Esophagus muscularis mucosa (tissue), 4 donors: ENCODE data around the gene CDV3. TPM values are rescaled to one million over a fixed set of nuclear protein-coding genes. Genes with fewer than 3 reads are reported as not detected.

Source experiments
- DNase-seq: peaks from one replicate; pipeline ENCODE4 v3.0.0-alpha.2; 2017; ENCODE audit errors: extremely low spot score
- H3K27ac ChIP-seq, 4 donors: fragments of 200-600 bp; sonication (generic); replicated peaks in 1 of 4; 1 replicate in 3 of 4; 2 replicates in 1 of 4; pipeline ENCODE4 v1.5.1; 2016 to 2019; ENCODE audit warnings: mild to moderate bottlenecking in 1 of 4
- H3K27me3 ChIP-seq, 4 donors: fragments of 200-600 bp; sonication (generic); one replicate each; pipeline versions ENCODE4 v1.5.1 to v1.6.0; 2016 to 2019
- H3K36me3 ChIP-seq, 4 donors: fragments of 200-600 bp; sonication (generic); one replicate each; pipeline ENCODE4 v1.5.1; 2016 to 2019
- H3K4me1 ChIP-seq, 4 donors: fragments of 200-600 bp; sonication (generic); one replicate each; pipeline ENCODE4 v1.5.1; 2016 to 2019
- H3K4me3 ChIP-seq, 4 donors: fragments of 200-600 bp; sonication (generic); 1 replicate in 2 of 4; 2 replicates in 2 of 4; pipeline ENCODE4 v1.5.1; 2016 to 2019; ENCODE audit warnings: mild to moderate bottlenecking in 4 of 4, moderate library complexity in 1 of 4
- H3K9me3 ChIP-seq, 4 donors: fragments of 200-600 bp; sonication (generic); 1 replicate in 3 of 4; 2 replicates in 1 of 4; pipeline ENCODE4 v1.5.1; 2016 to 2019
- CTCF ChIP-seq, 3 experiments: fragments of 200-600 bp in 2 of 3; fragments of 450-650 bp in 1 of 3; sonication (generic) in 2 of 3; IDR thresholded peaks; one replicate each; pipeline ENCODE4 v1.5.1; 2017 to 2019; ENCODE audit warnings: antibody characterized with exemption in 3 of 3, mild to moderate bottlenecking in 2 of 3, moderate library complexity in 1 of 3
- EP300 ChIP-seq: sonication (generic); formaldehyde crosslinking; IDR thresholded peaks from one replicate; pipeline ENCODE4 v1.6.1; 2017; ENCODE audit warnings: antibody characterized with exemption
- POLR2A ChIP-seq: fragments of 450-650 bp; IDR thresholded peaks from one replicate; pipeline ENCODE4 v1.6.1; 2017; ENCODE audit warnings: antibody characterized with exemption, moderate library complexity, mild to moderate bottlenecking, low read depth
- POLR2AphosphoS5 ChIP-seq, 2 donors: sonication (generic); formaldehyde crosslinking; IDR thresholded peaks; one replicate each; pipeline ENCODE4 v1.6.1; 2017; ENCODE audit warnings: antibody characterized with exemption in 2 of 2
- WGBS: methylation state at CpG from one replicate; pipeline ENCODE4 v1.1.5; 2018; 5-methylcytosine and 5-hydroxymethylcytosine counted together
- intact Hi-C: fragments of 100-400 bp; cut with DNase I; formaldehyde crosslinking; loops from one replicate; pipeline ENCODE4 v1.15.1; 2023
- small RNA-seq, 3 donors: library from RNA; depleted of rRNA; stranded (forward); fragments of <200 nt; gene quantifications; one replicate each; pipeline ENCODE3, GENCODE V24; 2016
- total RNA-seq, 4 donors: library from RNA; depleted of rRNA; stranded (reverse); fragments of >200 nt; gene quantifications; one replicate each; pipeline versions ENCODE4 v1.1.0 to v1.2.1, GENCODE V29; 2016

The CDV3 gene
- total RNA-seq, 4 donors from 2014 or later: 136 to 249 (median 195) TPM

DNA sequence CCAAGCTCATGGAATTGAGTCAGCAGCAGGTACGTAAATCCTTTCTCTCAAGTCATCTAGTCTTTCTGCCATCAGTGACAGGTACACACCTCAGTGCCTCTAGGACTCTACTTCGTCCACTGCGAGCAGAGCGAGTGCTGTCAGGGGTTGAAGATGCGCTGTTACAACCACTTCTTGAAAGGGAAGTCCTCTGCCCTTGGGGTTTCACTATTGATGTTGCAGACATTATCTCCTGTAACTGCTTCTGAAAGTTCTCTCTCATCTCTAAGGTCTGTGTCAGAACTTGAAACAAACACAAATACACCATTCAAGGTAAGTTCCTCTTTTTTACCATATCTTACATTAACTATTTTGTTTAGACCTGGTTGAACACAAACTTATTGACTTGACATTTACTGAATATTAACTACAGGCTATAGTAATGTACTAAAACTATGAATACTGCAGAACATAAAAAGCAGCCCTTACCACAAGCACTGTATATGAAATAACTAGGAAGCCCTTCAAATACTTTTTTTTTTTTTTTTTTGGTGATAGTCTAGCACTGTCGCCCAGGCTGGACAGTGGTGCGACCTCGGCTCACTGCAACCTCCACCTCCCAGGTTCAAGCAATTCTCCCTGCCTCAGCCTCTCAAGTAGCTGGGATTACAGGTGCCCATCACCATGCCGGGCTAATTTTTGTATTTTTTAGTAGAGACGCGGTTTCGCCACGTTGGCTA is 46.7 kb downstream of the CDV3 start:
- 92% methylated on average over 13 of the region's 13 CpGs for WGBS
- no peak for DNase-seq
- Histone ChIP-seq H3K36me3 (peaks cover 11 to 91% (median 67%) of the 10 kb centered on the region in 4 donors), H3K4me3 (no peak overlapping the region), H3K27ac (no peak overlapping the region), H3K4me1 (no peaks in the 10 kb centered on the region), H3K9me3 (no peaks in the 10 kb centered on the region), H3K27me3 (no peaks in the 10 kb centered on the region)
- intact Hi-C loops: no loop called here
- TF ChIP-seq CTCF (IDR thresholded peaks at IDR 0.05) (no peak), POLR2A (no peak), EP300 (no peak)

- Histone ChIP-seq H3K4me3 (no peak overlapping the region), H3K4me1 (peaks cover 0 to 3% (median 0%) of the 10 kb centered on the region in 4 donors), H3K27ac (no peak overlapping the region), H3K36me3 (peaks cover 23 to 85% (median 53%) of the 10 kb centered on the region in 4 donors), H3K27me3 (no peaks in the 10 kb centered on the region), H3K9me3 (no peaks in the 10 kb centered on the region)
- no peak for DNase-seq
- TF ChIP-seq EP300 (no peak), POLR2A (no peak), POLR2AphosphoS5 (IDR thresholded peaks at IDR 0.05) (no peak), CTCF (IDR thresholded peaks at IDR 0.05) (no peak)
- intact Hi-C loops: no loop called here
Measured at GRCh38 chr3:133627789-133628188, 54.3 kb downstream of the CDV3 start.

- WGBS: 95% methylated on average over 2 of the region's 2 CpGs
- H3K27ac ChIP-seq: no peak overlapping the region
- H3K36me3 ChIP-seq: peaks cover 23 to 85% (median 51%) of the 10 kb centered on the region in 4 donors
- no peak for DNase-seq
- no peak overlapping the region for H3K4me3 ChIP-seq
- peaks cover 0 to 3% (median 0%) of the 10 kb centered on the region in 4 donors for H3K4me1 ChIP-seq
- intact Hi-C loops: no loop called here
- no peaks in the 10 kb centered on the region for H3K27me3 ChIP-seq
- TF ChIP-seq CTCF (IDR thresholded peaks at IDR 0.05) (no peak), POLR2AphosphoS5 (IDR thresholded peaks at IDR 0.05) (no peak), POLR2A (no peak)
- no peaks in the 10 kb centered on the region for H3K9me3 ChIP-seq
Measured at GRCh38 chr3:133629146-133629545, 55.7 kb downstream of the CDV3 start.

GRCh38 chr3:133633439-133633838 is 60.0 kb downstream of the CDV3 start:
- 91% methylated on average over 4 of the region's 4 CpGs for WGBS
- Histone ChIP-seq H3K36me3 (peaks cover 17 to 80% (median 53%) of the 10 kb centered on the region in 4 donors), H3K27ac (no peak overlapping the region), H3K4me1 (peaks cover 0 to 2% (median 0%) of the 10 kb centered on the region in 4 donors), H3K4me3 (no peak overlapping the region), H3K9me3 (no peaks in the 10 kb centered on the region), H3K27me3 (no peaks in the 10 kb centered on the region)
- intact Hi-C loops: no loop called here
- no peak for TF ChIP-seq POLR2AphosphoS5 (IDR thresholded peaks at IDR 0.05)
- no peak for TF ChIP-seq POLR2A
- no peak for TF ChIP-seq CTCF (IDR thresholded peaks at IDR 0.05)
- no peak for DNase-seq

Small RNA genes within 50 kb of the gene (small RNA-seq; reads per million reads assigned to genes)
- 0 reads per million in 3 donors for gene AC022296.2
- 0 reads per million in 3 donors for gene RF00438

Other genes starting within 250 kb of the CDV3 start
- not detected for gene BFSP2, start 173.6 kb upstream of the CDV3 start, total RNA-seq
- gene TOPBP1, start 88.3 kb downstream of the CDV3 start, total RNA-seq: 10 to 100 TPM; 15.6 to 29.1 (median 17.5) TPM
- 1 to 10 TPM in 1 of 4 donors, under 1 TPM in 3; under 0.01 to 3.1 (median 0.28) TPM for gene TF, start 172.7 kb downstream of the CDV3 start, total RNA-seq
- 10 to 100 TPM; 11.2 to 28.2 (median 18.5) TPM for gene SRPRB, start 232.1 kb downstream of the CDV3 start, total RNA-seq